ENCODE data around the gene MSI2.

GRCh38 chr17:57585341-57586195, 329.2 kb downstream of the MSI2 start:
- TF ChIP-seq CTCF (IDR thresholded peaks at IDR 0.05) (no peak), POLR2A (IDR thresholded peaks at IDR 0.05) (no peak), EP300 (IDR thresholded peaks at IDR 0.05) (no peak)

Data from suprapubic skin (tissue), 3 donors.